GM21723 (cell line): ENCODE measurements around the gene ABCC3.
"Not testable (repeated sequence)": the region's sequence is repeated elsewhere in the genome, so short reads cannot be mapped to it uniquely, and the experiment has no call there.

Experiments
- ATAC-seq: cut with Tn5 transposase; IDR thresholded peaks from one replicate; pipeline ENCODE4 v1.9.1; 2021; ENCODE audit warnings: mild to moderate bottlenecking, moderate library complexity; ENCODE audit not compliant: unreplicated experiment

Gene ABCC3

DNA sequence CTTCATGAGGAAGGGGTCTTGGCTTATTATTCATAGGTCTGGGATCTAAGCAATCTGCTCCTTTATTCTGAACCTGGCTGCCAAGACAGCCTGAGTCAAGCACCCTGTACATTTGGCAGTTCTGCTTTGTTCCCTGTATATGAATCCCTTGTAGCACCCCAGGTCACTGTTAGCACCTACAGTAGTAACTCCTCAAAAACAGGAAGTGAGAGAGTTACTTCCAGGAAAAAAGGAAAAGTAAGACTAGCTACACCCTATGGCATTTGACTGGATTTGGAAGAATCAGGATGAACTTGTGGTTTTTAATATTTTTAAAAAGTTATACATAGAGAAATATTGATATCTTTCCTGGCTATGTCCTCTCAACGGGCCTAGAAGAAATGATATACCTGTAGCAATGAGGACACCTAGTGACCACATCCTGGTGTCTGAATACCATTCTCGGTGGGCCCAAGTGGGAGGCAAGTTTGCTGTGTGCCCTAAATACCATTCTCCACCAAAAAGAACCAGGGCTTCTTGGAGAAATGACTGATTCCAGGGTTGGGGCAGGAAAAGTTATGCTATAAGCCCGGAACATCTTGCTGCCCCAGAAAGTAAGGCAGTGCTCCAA lies 63.1 kb downstream of the ABCC3 start:
- no peak for ATAC-seq

DNA sequence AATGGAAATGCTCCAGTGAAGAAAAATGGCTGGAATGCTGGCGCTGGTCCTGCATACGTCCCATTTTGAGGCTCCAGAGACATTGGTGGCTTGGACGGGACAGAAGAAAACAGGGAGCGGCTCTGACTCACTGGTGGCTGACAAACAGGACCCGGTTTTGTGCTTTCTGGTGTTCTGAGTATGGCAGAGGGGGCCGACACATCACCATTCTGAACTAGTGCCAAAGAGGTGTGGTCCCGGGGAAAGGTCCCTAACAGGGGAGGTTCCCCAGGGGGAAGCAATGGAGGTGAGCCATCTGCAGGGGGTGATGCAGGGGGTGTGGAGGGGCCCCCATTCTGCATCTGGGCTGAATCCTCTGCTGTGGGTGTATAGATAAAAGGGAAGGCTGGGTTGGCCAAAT lies 64.7 kb downstream of the ABCC3 start:
- ATAC-seq: no peak

DNA sequence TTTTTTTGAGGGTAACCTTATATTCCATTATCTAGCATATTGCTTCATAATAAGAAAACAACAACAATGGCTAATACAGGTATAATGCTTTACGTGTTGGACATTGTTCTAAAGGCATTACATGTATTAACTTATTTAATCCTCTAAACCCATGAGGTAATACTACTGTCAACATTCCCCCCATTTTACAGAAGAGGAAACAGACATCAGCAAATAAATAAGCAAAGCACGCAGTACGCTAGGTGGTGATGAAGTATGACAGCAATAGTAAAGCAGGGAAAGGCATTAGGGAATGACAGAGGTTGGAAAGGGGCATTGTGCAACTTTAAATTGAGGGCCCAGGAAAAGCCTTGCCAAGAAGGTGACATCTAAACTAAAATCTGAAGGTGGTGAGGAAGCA lies 68.5 kb downstream of the ABCC3 start:
- ATAC-seq: no peak

GRCh38 chr17:50707289-50708049 lies 72.8 kb downstream of the ABCC3 start, which contains the start of gene ANKRD40:
Gene ANKRD40 (minus strand): TSS chr17:50707914. CDS start chr17:50707654, 260 bp downstream.
- peak; percentile 76 for ATAC-seq

DNA sequence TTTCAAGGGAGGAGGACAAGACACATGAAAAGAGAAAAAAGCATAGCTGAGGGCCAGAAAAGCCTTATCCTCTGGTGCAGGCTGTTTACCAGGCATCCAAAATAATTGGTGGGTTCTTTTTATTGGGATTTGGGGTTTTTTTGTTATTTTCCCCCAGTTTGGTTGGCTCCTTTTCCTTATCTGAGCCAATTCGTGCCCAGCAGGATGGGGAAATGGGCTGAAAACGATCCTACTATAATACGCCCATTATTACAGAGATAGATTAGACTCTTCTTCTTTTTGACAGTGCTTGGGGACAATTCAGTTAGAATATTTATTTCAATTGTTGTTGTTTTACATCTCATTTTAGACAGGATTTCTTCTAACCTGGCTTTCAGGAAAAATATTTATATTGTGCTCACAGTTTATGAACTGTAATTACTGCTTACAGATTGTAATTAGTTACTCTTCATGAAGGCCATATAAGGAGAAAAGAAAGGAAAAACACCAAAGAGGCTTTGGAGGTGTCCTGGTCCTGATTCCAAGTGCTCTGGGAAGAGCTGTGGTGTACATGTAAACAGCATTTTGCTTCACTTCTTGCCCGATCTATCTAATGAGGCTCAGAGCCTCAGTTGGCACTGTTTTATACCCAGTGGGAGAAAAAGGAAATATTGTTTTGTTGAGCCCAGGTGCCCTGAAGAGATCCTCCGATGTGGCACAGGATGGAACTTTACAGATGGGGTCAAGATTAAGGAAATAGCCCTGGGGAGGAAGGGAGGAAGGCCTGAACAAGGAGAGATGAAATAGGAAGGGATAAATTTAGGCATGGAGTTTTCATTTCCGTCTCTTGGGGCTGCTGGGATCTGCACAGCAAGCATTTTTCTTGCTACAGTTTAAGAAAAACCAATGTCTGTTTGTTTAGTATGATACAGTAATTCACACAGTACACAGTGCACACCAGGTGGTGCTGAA lies 73.6 kb downstream of the ABCC3 start:
- ATAC-seq: no peak

DNA sequence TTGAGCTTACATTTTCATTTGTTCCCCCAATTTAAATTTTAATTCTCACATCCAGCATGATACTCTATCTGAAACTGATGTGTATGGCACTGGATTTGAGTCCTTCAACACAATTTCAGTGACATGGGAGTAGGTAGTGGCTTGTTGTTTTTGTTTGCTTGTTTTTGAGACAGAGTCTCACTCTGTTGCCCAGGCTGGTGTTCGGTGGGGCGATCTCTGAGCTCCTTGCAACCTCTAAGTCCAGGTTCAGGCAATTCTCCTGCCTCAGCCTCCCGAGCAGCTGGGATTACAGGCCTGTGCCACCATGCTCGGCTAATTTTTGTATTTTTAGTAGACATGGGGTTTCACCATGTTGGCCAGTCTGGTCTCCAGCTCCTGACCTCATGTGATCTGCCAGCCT lies 74.4 kb downstream of the ABCC3 start:
- ATAC-seq: not testable (repeated sequence)

DNA sequence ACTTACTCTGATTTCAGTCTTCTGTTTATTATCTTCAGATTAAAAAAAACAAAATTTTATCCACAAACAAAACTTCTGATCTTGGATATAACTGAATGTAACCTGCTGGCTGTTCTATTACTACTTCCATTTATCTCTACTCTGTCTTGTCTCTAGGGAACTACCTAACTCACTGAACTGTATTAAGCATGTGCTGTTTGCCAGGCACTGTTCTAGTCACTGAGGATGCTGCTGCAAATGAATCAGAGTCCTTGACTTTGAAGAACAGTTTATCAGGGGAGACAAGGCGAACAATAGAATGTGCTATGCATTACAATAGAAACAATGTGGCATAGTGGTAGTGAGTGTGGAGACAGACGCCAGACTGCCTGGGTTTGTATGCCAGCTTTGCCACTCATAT lies 75.3 kb downstream of the ABCC3 start:
- ATAC-seq: no peak

GRCh38 chr17:50710650-50711049 lies 76.0 kb downstream of the ABCC3 start:
- ATAC-seq: no peak

GRCh38 chr17:50712641-50713040 lies 78.0 kb downstream of the ABCC3 start:
- ATAC-seq: no peak

GRCh38 chr17:50715471-50715870 lies 80.8 kb downstream of the ABCC3 start:
- no peak for ATAC-seq

DNA sequence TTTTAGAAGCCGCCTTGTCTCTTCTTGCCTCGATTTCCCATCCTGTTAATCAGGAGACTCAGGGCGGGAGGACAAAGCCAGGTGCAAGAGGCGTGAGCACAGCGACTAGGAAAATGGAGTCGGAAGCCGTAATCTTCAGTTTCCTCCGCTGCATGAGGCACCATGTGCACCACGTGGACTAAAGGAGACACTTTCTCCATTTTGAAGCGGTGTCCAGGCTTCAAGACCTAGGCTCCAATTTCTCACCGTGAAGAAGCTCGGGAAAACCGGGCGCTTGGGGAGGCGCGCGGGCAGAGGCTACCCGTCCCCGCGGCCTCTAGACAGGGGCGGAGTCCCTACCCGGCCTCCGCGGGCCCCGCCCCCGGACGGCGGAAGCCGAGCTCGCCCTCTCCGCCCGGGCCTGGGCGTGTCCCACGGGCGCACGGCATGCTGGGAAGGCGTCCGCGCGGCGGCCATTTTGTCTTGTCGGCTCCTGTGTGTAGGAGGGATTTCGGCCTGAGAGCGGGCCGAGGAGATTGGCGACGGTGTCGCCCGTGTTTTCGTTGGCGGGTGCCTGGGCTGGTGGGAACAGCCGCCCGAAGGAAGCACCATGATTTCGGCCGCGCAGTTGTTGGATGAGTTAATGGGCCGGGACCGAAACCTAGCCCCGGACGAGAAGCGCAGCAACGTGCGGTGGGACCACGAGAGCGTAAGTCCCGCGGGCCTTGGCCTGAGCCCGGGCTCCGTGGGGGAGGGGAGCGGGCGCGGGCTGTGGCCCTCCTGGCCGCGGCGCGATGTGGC lies 84.7 kb downstream of the ABCC3 start, which contains the start of gene LUC7L3:
Gene LUC7L3, plus strand, starts transcription at position 460 of the 780 bp plus-strand sequence. Its CDS starts 130 bp downstream, at position 590.
- ATAC-seq: peak; percentile 96

DNA sequence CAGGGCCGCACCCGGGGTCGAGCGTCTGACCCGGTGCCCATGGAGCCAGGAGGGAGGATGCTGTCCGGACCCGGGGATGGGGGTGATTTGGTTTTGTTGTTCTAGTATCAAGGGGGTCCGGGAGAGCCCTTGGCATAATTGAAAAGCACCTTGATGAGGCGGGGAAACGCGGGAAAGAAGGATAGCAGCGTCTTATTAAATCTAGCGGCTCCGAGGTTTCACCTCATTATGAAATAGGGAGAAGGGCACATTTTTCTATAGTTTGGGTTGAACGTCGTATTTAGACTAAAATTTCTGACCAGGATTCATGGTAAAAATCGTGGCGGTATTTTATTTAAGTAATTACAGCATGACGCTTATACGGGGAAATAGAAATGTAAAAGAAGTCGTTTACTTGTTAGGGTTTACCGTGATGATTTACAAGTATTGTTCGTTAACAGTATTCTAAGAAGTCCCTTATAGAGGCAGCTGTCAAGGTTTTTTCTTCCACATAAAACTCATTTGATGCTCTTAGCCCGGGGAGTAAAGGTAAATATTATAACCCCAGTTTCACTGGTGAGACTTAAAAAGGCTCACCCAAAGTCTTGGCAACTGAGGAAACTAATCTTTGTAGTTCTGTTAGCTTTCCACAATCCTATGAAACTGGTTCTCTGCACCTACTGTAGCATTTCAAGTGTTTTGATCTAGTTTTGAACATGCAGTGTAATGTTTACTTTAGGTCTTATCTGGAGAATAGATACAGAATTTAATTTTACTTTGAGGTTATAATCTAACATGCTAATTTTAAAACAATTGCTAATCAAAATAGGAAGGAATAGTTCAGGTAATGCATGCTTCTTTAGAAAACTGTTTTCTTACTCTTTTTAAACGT lies 85.5 kb downstream of the ABCC3 start:
- no peak for ATAC-seq

- ATAC-seq: no peak
Measured at GRCh38 chr17:50721194-50722010, 86.7 kb downstream of the ABCC3 start.

DNA sequence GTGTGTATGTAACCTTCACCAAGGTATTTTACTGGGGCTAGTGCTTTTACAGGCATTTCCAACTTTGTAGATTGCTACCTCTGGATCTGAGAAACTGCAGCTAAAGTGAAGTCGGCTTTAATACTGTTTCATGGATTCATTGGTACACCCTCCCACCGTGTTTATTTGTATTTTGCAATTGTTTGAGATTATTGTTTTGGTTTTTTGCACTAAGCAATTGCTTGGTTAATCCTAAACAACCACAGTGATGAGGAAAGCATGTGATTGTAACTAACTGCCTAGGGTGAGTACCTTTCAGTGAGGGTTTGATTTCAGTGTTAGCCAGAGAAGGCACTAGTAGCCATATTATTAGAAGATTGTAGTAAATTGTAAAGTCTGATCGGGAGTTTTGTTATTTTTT lies 88.1 kb downstream of the ABCC3 start:
- ATAC-seq: no peak

GRCh38 chr17:50724622-50725021 lies 89.9 kb downstream of the ABCC3 start:
- not testable (repeated sequence) for ATAC-seq

DNA sequence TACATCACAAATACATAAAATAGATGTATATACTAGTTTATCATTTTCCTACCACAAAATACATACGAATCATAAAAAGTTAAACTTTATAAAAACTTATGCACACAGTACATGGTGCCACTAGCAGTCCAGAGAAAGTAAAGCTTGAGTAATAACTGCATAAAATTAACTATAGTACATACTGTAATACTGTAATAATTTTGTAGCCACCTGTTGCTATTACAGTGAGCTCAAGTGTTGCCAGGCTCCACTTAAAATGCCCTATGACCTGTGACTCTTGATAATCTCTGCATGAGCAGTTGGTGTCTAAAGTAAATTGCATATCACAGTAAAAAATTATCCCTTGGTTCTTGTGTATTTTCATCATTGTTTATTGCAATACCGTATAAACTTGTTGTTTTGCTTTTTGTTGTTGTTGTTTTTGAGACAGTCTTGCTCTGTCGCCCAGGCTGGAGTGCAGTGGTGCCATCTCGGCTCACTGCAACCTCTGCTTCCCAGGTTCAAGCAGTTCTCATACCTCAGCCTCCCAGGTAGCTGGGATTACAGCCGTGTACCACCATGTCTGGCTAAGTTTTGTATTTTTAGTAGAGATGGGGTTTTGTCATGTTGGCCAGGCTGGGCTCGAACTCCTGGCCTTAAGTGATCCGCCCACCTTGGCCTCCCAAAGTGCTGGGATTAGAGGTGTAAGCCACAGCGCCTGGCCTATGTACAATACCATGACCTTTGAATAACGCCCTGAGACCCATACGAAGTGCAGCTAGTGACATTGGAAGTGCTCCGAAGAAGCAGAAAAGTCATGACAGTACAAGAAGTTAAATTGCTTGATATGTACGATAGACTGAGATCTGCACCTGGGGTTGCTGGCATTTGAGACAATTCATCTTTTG lies 91.3 kb downstream of the ABCC3 start:
- no peak for ATAC-seq

- no peak for ATAC-seq
Measured at GRCh38 chr17:50728112-50728429, 93.4 kb downstream of the ABCC3 start.
